ENCODE measurements around the gene SUSD4. TPM values are rescaled to one million over a fixed set of nuclear protein-coding genes. Genes with fewer than 3 reads are reported as not detected.

Gene SUSD4
- total and polyA plus RNA-seq, 2 of the 8 experiments (the other 6 are each of a cell fraction or from before 2014, with no cell fraction given) = 3.9 to 5.2 TPM

GRCh38 chr1:223312273-223312672 is 51.7 kb downstream of the SUSD4 start (continued):
- no peak for TF ChIP-seq CHD7 (IDR thresholded peaks at IDR 0.05; ENCODE audit: insufficient replicate concordance, low read length)
- TF ChIP-seq BACH1 (IDR thresholded peaks at IDR 0.05; ENCODE audit: low read length) = no peak
- no peak for TF ChIP-seq ASH2L (IDR thresholded peaks at IDR 0.05; ENCODE audit: low read length)
- TF ChIP-seq KDM4A (IDR thresholded peaks at IDR 0.05; ENCODE audit: low read depth, low read length, severe bottlenecking) = no peak
- no peak for TF ChIP-seq EP300 (IDR thresholded peaks at IDR 0.05; ENCODE audit: borderline replicate concordance in 1 of 2, low read depth in 2 of 2, low read length in 2 of 2)
- TF ChIP-seq CHD2 (IDR thresholded peaks at IDR 0.05; ENCODE audit: low read length) = no peak

Measured in H1 (cell line).